ENCODE data around the gene RAB30.
"Not testable (repeated sequence)": the region's sequence is repeated elsewhere in the genome, so short reads cannot be mapped to it uniquely, and the experiment has no call there.

Gene RAB30

GRCh38 chr11:82978422-82979099 is 93.1 kb downstream of the RAB30 start:
- no peak for DNase-seq

DNA sequence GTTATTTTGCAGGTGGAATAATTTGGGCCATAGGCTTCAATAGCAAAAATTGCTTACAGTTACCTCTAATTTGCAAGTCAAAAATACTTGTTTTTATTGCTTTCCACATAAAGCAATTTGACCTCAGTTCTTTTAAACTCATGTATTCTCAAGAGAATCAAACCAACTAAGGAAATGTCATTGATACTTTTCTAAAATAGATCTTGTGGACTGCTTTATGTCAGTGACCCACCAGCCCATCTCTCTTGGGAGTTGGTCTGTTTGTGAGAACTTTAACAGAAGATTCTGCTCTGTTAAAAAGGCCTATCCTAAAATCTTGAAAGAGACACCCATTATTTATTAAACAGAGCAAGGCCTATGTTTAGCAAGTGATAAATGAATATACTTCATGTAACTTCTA is 94.9 kb downstream of the RAB30 start:
- no peak for DNase-seq

DNA sequence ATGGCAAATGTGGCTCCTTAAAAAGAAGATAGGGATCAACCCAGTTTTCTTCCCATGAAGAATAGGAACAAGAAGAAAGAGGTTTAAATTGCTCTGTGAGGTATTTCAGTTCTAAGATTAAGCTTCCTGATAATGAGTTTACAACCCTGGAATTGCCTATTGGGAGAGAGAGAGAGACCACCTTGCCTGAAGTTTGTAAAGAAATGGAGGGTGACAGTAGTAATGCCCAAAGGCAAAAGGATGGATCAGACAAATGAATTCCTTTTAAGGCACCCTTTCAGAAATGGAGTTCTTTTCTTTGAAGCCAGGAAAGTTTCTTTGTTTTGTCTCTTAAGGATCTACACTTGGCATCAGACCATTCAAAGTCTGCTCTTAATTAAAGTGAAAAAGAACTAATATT is 95.8 kb downstream of the RAB30 start:
- DNase-seq, result no peak

GRCh38 chr11:82974851-82975250 is 96.8 kb downstream of the RAB30 start:
- no peak for DNase-seq

GRCh38 chr11:82974135-82974534 is 97.6 kb downstream of the RAB30 start:
- no peak for DNase-seq

DNA sequence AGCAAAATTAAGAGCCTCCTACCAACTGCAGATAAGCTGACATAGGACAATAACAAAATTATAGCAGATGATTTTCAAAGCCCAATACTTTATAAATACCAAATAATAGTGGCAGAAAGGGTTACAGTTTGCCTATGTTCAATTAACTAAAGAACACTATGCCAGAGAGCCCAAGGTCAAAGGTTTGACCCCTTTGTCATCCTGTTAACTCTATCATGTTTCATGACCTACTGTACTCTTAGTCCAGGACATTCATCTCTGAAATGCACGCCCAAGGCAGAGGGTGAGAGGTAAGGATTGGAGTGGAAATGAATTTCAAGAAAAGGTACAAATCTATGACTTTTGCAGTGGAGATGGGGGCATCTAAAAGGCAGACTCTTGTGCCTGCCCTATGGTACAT is 99.6 kb downstream of the RAB30 start:
- DNase-seq, result no peak

- not testable (repeated sequence) for DNase-seq
Observed at GRCh38 chr11:82971519-82971946, 100.2 kb downstream of the RAB30 start.

DNA sequence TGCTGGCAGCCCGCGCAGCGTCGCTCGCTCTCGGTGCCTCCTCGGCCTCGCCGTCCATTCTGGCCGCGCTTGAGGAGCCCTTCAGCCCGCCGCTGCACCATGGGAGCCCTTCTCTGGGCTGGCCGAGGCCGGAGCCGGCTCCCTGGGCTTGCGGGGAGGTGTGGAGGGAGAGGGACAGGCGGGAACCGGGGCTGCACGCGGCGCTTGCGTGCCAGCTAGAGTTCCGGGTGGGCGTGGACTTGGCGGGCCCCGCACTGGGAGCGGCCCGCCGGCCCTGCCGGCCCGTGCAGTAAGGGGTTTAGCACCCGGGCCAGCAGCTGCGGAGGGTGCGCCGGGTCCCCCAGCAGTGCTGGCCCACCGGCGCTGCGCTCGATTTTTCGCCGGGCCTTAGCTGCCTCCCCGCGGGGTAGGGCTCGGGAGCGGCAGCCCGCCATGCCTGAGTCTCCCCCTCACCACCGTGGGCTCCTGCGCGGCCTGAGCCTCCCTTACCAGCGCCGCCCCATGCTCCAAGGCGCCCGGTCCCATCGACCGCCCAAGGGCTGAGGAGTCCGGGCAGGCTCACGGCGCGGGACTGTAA is 101.1 kb downstream of the RAB30 start:
- DNase-seq, result not testable (repeated sequence)

DNA sequence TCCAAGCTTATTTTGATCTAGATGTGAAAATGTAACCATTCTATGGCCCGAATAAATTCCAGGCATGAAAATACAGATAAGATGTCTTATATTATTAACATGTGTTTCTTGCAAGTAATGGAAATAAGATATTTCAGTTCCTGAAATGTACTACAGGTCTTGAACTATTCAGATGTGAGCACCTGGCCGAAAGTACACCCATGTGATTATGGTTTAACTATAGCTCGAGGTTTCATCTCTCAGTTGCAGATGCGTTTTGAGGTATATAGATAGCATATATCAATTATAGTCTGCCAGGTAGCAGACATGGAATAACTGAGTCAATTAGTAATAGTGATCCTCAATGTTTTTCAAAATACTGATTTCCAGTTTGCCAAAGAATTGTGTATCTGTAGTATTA is 101.9 kb downstream of the RAB30 start:
- no peak for DNase-seq

- DNase-seq, result no peak
Observed at GRCh38 chr11:82967381-82967780, 104.3 kb downstream of the RAB30 start.

DNA sequence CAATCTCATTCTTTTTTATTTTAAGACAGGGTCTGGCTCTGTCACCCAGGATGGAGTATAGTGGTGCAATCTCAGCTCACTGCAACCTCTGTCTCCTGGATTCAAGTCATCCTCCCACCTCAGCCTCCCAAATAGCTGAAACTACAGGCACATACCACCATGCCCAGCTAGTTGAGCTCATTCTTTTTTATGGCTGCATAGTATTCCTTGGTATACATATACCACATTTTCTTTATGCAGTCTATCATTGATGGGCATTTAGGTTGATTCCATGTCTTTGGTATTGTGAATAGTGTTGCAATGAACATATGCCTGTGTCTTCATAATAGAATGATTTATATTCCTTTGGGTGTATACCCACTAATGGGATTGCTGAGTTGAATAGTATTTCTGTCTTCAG is 109.7 kb downstream of the RAB30 start:
- not testable (repeated sequence) for DNase-seq

- DNase-seq, result no peak
Observed at GRCh38 chr11:82960779-82961143, 110.9 kb downstream of the RAB30 start.

DNA sequence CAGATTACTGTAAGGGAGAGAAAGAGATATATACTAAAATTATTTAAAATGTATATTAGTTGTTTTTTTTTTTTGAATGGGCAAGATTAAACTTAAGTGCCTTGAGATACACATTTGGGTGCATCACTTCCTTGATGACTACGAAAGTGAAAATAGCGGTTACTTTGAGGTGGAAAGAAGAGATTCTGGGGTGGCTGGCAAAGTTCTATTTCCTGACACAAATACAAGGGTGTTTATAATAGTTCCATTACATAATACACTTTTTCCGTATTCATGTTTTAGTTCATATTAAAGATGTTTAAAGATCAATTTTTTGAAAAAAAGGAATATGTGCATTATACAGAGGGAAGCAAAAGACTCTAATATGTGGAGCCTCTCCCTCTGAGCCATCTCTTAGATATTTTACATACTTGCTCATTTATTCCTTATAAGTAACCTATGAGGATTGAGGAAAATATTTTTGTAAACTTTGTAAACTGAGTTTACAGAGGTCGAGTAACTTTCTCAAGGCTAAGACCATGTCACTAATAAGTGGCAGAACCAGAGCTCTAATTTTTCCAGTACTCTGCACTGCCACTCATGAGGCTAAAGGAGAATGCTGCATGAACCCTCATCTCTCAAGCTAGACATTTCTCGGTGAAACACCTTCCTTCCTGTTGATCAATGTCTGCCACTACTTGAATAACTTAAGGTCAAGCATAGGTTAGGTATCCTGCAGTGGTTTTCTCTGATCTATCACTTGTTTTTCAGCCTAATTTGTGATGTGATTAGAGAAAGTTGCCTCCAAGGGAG is 111.5 kb downstream of the RAB30 start:
- no peak for DNase-seq

GRCh38 chr11:82955736-82956453 is 115.8 kb downstream of the RAB30 start:
- DNase-seq, result not testable (repeated sequence)

GRCh38 chr11:82950502-82950901 is 121.2 kb downstream of the RAB30 start:
- DNase-seq, result not testable (repeated sequence)

DNA sequence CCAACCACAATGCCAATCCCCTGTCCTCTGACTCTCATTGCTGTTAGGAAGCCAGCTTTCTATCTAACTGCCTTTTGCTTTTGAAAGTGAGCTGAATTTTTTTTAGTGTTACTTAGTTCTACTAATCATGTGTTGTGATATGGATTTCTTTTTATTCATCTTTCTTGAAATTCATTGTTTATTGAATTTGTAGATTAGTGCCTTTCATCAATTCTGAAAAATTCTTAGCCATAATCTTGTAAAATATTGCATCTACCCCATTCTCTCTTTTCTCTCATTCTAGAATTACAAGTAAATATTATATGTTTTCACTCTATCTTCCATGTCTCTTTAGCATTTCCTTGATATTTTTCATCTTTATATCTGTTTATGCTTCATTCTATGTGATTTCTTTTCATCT is 122.3 kb downstream of the RAB30 start:
- DNase-seq, result no peak

- no peak for DNase-seq
Observed at GRCh38 chr11:82945682-82946081, 126.0 kb downstream of the RAB30 start.

DNA sequence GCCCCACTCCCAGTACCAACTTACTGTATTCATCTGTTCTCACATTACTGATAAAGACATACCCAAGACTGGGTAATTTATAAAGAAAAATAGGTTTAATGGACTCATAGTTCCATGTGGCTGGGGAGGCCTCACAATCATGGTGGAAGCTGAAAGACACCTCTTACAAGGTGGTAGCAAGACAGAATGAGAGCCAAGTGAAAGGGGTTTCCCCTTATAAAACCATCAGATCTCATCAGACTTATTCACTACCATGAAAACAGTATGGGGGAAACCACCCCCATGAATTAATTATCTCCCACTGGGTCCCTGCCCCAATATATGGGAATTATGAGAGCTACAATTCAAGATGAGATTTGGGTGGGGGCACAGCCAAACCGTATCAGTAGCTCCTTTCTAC is 126.7 kb downstream of the RAB30 start:
- not testable (repeated sequence) for DNase-seq

DNA sequence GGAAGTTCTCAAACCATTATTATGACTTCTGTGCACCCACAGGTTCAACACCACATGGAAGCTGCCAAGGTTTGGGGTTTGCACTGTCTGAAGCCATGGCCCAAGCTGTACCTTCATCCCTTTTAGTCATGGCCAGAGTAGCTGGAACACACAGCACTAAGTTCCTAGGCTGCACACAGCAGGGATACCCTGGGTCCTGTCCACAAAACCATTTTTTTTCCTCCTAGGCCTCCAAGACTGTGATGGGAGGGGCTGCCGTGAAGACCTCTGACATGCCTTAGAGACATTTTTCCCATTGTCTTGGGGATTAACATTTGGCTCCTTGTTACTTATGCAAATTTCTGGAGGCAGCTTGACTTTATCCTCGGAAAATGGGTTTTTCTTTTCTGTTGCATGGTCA is 127.5 kb downstream of the RAB30 start:
- no peak for DNase-seq

DNA sequence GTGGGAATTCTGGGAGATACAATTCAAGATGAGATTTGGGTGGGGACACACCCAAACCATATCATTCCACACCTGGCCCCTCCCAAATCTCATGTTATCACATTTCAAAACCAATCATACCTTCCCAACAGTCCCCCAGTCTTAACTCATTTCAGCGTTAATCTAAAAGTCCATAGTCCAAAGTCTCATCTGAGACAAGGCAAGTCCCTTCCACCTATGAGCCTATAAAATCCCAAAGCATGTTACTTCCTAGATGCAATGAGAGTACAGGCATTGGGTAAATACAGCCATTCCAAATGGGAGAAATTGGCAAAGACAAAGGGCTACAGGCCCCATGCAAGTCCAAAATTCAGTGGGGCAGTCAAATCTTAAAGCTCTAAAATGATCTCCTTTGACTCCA is 128.3 kb downstream of the RAB30 start:
- DNase-seq, result not testable (repeated sequence)

DNA sequence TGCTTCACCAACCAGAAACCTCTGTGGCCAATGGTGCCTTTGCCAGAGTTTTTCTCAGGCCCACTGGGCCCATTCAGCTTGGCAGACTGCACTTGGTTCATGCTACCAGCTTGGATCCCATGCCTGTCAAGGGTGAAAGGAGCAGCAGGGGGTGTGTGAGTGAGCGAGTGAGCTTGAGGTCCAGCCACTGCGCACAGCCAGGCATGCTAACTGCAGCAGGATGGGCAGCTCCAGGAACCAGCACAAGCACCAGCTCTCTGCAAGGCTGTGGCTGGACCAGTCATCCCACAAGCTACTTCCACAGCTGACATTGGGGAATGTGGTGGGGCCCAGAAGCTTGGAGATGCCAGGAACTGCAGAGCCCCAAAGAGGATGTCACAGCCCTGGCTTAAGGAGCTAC is 129.3 kb downstream of the RAB30 start:
- DNase-seq, result no peak

DNA sequence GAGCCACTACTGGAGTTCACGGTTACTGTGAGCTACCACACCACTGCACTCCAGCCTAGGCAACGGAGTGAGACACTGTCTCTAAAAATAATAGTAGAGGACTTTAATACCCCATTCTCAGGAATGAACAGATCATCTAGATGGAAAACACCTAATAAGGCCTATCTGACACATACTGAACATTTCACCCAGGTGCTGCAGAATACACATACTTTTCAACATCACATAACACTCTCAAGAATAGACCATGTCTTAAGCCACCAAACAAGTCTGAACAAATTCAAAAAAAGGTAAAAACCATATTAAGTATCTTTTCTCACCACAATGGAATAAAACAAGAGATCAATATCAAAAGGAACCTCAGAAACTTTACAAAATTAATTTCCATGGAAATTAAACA is 132.2 kb downstream of the RAB30 start:
- DNase-seq, result no peak

GRCh38 chr11:82937554-82937953 is 134.1 kb downstream of the RAB30 start:
- no peak for DNase-seq

DNA sequence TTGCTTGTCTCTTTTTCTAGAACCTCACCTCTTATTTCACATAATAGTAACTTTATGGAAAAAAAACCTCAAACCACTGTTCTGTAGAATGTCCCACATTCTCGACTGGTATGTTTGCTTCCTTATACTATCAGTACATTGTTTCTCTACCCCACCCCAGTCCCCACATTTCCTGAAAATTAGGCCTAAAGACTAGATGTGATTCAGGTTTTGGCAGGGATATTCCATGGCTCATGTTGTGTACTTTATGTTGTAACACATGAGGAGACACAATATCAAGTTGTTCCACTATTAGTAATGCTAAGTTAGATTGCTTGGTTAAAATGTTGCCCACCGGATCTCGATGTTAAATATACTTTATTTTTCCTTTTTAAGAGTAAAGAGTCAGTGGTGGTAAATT is 135.4 kb downstream of the RAB30 start:
- DNase-seq, result no peak

Measured in femur (tissue), 1 donor.